Ovary (tissue), 9 donors: ENCODE data around the gene DDX24. TPM values are rescaled to one million over a fixed set of nuclear protein-coding genes. Genes with fewer than 3 reads are reported as not detected.
A peak's percentile ranks its signal among the peaks of the same experiment; 100 is the strongest.

Experiments
- DNase-seq, 5 donors: peaks; one replicate each; pipeline ENCODE4 v3.0.0-alpha.2; 2019 to 2020
- H3K27ac ChIP-seq, 2 donors: fragments of 200-600 bp; one replicate each; pipeline versions ENCODE4 v1.5.1 to v1.8.0; 2019 to 2022
- H3K27me3 ChIP-seq: fragments of 200-600 bp; one replicate; pipeline ENCODE4 v1.8.0; 2022
- H3K36me3 ChIP-seq: fragments of 200-600 bp; sonication (generic); one replicate; pipeline ENCODE4 v1.5.1; 2019
- H3K4me1 ChIP-seq: one replicate; pipeline ENCODE4 v1.8.1; 2013; ENCODE audit warnings: mild to moderate bottlenecking, moderate library complexity; ENCODE audit not compliant: insufficient read depth
- H3K4me3 ChIP-seq: fragments of 200-600 bp; sonication (generic); one replicate; pipeline ENCODE4 v1.5.1; 2017
- H3K9me3 ChIP-seq, 2 donors: fragments of 200-600 bp in 1 of 2; sonication (generic) in 1 of 2; one replicate each; pipeline versions ENCODE4 v1.5.1 to v1.8.1; 2013 to 2019; ENCODE audit warnings: mild to moderate bottlenecking in 1 of 2, moderate library complexity in 1 of 2
- EP300 ChIP-seq: sonication (generic); formaldehyde crosslinking; IDR thresholded peaks from one replicate; pipeline ENCODE4 v1.6.1; 2017; ENCODE audit warnings: antibody characterized with exemption
- POLR2A ChIP-seq: fragments of 450-650 bp; IDR thresholded peaks from one replicate; pipeline ENCODE4 v1.6.1; 2017; ENCODE audit warnings: antibody characterized with exemption, mild to moderate bottlenecking, moderate library complexity
- WGBS, 3 donors: extraction: QIAGEN DNeasy Blood & Tissue Kit in 1 of 3; methylation state at CpG; one replicate each; pipeline versions ENCODE4 v1.1.5 to v1.1.7; 2013 to 2017; 5-methylcytosine and 5-hydroxymethylcytosine counted together
- intact Hi-C, 4 donors: fragments of 100-400 bp; cut with DNase I; formaldehyde crosslinking; loops; one replicate each; pipeline versions ENCODE4 v1.11.0 to v1.15.1; 2022 to 2023
- polyA plus RNA-seq, 2 donors: library from polyadenylated mRNA; stranded (reverse); fragments of 200-250 nt in 1 of 2; fragments of 350-450 nt in 1 of 2; fragmentation: Illumina TruSeq in 1 of 2; extraction: RNeasy Lipid Tissue Mini Kit (QIAGEN cat#74804) in 1 of 2; gene quantifications; one replicate each; pipeline ENCODE4 v1.2.3, GENCODE V29; 2013 to 2014
- total RNA-seq, 7 donors: library from RNA; depleted of rRNA in 2 of 7; stranded (reverse); fragments of >200 nt in 2 of 7; fragmentation: NEBNext Ultra II Directional in 3 of 7; extraction: Animal tissue kit (Norgen Biotek cat#: 25700) in 3 of 7; gene quantifications; one replicate each; pipeline versions ENCODE4 v1.1.0 to v1.2.4, GENCODE V29; 2016 to 2023
- TF ChIP-seq, protein P1 (sequence below), 3 donors: fragments of 450-650 bp in 2 of 3; fragments of 200-600 bp in 1 of 3; IDR thresholded peaks; one replicate each; pipeline versions ENCODE4 v1.5.1 to v1.8.0; 2016 to 2022; ENCODE audit warnings: antibody characterized with exemption in 3 of 3, mild to moderate bottlenecking in 1 of 3
- donor health status: DM: no; HTN: no; CAD: no; lungs with moderate emphysema.
- donor health status: DM: no; HTN: no; CAD: no.
- donor health status: Bipolar disorder and iron deficiency.
- donor health status: DM: yes; HTN: yes; CAD: no.
- donor health status: DM: no; HTN: no; CAD: no.
- donor health status: DM: yes; HTN: yes; CAD: no.

DDX24 gene
- total and polyA plus RNA-seq, 9 donors = 98.8 to 521 (median 233) TPM

DNA sequence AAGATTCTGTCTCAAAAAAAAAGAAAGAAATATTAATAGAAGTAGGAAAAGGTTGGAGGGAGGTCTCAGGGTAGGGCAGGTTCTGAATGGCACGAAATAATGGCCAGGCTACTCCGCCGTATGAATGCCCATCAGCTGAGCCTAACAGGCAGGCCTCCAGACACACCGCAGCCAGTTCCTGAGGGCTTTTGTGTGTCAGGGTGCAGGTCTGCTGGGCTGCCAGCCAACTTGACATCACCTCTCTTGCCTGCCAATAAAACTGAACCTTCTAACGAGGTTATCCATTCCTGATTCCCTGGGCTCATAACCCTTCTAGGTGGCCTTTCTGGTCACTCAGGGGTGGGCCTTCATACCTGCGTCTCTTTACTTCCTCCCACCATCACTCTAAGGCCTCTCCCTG, 32.5 kb upstream of the DDX24 start:
- no peaks in the 10 kb centered on the region for H3K9me3 ChIP-seq
- H3K27me3 ChIP-seq = no peaks in the 10 kb centered on the region
- WGBS, 3 donors = 51 to 71% (median 68%) methylated on average over 6 of the region's 6 CpGs
- H3K4me3 ChIP-seq = no peak overlapping the region
- no peak overlapping the region for H3K27ac ChIP-seq
- peaks cover 10% of the 10 kb centered on the region for H3K4me1 ChIP-seq
- DNase-seq = peak in 2 of 5 donors; percentile 29 to 53
- H3K36me3 ChIP-seq = no peaks in the 10 kb centered on the region
- intact Hi-C loops = no loop called here
- TF ChIP-seq EP300 (no peak), POLR2A (no peak)
- TF ChIP-seq, protein P1, sequence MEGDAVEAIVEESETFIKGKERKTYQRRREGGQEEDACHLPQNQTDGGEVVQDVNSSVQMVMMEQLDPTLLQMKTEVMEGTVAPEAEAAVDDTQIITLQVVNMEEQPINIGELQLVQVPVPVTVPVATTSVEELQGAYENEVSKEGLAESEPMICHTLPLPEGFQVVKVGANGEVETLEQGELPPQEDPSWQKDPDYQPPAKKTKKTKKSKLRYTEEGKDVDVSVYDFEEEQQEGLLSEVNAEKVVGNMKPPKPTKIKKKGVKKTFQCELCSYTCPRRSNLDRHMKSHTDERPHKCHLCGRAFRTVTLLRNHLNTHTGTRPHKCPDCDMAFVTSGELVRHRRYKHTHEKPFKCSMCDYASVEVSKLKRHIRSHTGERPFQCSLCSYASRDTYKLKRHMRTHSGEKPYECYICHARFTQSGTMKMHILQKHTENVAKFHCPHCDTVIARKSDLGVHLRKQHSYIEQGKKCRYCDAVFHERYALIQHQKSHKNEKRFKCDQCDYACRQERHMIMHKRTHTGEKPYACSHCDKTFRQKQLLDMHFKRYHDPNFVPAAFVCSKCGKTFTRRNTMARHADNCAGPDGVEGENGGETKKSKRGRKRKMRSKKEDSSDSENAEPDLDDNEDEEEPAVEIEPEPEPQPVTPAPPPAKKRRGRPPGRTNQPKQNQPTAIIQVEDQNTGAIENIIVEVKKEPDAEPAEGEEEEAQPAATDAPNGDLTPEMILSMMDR (IDR thresholded peaks at IDR 0.05) = no peak

DNA sequence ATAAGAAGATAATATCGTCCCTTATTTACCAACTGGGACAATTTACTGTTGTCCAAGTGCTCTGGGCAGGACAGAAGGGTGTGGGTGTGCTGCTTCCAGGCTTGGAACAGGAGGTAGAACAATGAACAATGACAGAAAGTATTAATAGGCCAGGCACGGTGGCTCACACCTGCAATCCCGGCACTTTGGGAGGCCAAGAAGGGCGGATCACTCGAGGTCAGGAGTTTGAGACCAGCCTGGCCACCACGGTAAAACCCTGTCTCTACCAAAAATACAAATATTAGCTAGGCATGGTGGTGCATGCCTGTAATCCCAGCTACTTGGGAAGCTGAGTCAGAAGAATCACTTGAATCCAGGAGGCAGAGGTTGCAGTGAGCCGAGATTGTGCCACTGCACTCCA, 32.1 kb upstream of the DDX24 start:
- H3K27me3 ChIP-seq = no peaks in the 10 kb centered on the region
- H3K4me1 ChIP-seq = peaks cover 10% of the 10 kb centered on the region
- intact Hi-C loops = no loop called here
- DNase-seq = peak in 1 of 5 donors; percentile 25
- H3K27ac ChIP-seq = no peak overlapping the region
- no peak overlapping the region for H3K4me3 ChIP-seq
- TF ChIP-seq, protein P1 (IDR thresholded peaks at IDR 0.05) = no peak
- TF ChIP-seq POLR2A = no peak
- TF ChIP-seq EP300 = no peak
- no peaks in the 10 kb centered on the region for H3K9me3 ChIP-seq
- H3K36me3 ChIP-seq = no peaks in the 10 kb centered on the region
- 79 to 87% (median 85%) methylated on average over 7 of the region's 7 CpGs for WGBS, 3 donors

DNA sequence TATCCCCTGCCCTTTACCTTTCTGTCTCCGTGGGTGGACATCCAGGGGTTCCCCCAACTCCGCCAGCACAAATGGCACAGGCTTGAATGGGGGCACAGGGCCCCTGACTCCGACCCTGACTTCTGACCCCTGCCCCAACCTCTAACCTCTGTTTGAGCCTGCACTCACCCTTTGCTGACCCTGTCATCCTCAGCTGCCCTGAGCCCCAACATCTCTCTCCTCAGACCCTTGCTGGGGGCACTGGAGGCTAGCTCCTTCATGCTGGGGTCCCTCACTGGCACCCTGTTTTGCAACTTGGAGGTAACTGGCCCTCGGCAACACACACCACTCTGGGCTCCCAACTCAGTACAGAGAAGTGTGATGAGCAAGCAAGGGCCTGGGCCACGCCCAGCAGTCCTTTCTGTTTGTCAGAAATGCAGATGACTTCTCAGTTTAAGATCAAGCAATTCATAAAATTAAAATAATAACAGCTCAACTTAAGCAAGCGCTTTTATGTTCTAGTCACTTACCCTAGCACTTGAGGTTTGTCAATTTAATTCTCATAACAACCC, 31.6 kb upstream of the DDX24 start:
- H3K27me3 ChIP-seq = no peaks in the 10 kb centered on the region
- H3K27ac ChIP-seq = no peak overlapping the region
- 83 to 89% (median 84%) methylated on average over 6 of the region's 6 CpGs for WGBS, 3 donors
- no peak overlapping the region for H3K4me3 ChIP-seq
- intact Hi-C loops = no loop called here
- peaks cover 10% of the 10 kb centered on the region for H3K4me1 ChIP-seq
- TF ChIP-seq EP300 = no peak
- TF ChIP-seq, protein P1 (IDR thresholded peaks at IDR 0.05) = no peak
- TF ChIP-seq POLR2A = no peak
- DNase-seq = peak in 1 of 5 donors; percentile 31
- H3K36me3 ChIP-seq = no peaks in the 10 kb centered on the region
- H3K9me3 ChIP-seq = no peaks in the 10 kb centered on the region

DNA sequence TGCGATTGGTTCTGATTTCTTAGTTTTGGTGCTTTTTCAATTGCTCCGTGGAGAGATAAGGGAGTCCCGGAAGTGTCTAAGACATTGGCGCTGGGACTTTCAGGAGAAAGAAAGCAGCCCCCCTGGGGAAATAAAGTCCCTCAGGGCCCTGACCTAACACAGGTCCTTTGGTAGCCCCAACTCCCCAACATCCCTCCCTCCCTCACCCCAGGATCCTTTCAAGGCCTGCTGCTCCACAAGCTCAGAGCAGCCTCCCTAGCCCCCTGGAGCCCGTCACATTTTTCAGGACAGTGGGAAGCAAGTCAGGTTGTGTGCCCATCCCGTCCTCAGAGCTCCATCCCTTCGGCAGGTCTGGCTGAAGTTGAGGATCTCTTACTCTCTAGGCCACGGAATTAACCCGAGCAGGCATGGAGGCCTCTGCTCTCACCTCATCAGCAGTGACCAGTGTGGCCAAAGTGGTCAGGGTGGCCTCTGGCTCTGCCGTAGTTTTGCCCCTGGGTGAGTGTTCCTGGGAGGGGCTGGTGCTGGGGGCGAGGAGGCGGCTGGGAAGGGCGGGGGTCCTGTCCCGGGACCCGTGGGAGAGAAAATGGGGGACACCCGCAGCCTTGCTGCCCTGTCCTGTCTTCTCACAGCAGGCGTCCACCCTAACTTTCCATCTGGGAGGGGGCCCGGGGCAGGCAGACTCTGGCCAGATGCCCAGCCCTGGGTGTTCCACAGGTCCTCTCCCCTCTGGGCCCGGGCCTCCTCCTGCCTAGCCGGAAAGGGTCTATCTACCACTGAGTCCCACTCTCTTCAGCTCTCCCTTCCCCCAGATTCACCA, 30.5 kb upstream of the DDX24 start:
- Histone ChIP-seq H3K27me3 (no peaks in the 10 kb centered on the region), H3K36me3 (no peaks in the 10 kb centered on the region), H3K4me3 (peak overlapping the region; percentile 17), H3K4me1 (peaks cover 10% of the 10 kb centered on the region), H3K9me3 (no peaks in the 10 kb centered on the region), H3K27ac (peak overlapping the region; percentile 38 to 70)
- WGBS, 3 donors = 61 to 74% (median 72%) methylated on average over 16 to 20 of the region's 20 CpGs
- intact Hi-C loops = no loop called here
- TF ChIP-seq, protein P1 (IDR thresholded peaks at IDR 0.05) = no peak
- no peak for TF ChIP-seq POLR2A
- TF ChIP-seq EP300 = no peak
- DNase-seq = peak in 2 of 5 donors; percentile 26 to 36
